GM18499 (cell line): ENCODE measurements around the gene DLG2.

Experiments used
- ATAC-seq: cut with Tn5 transposase; IDR thresholded peaks from one replicate; pipeline ENCODE4 v1.9.1; 2021; ENCODE audit warnings: moderate number of reproducible peaks; ENCODE audit not compliant: insufficient read depth, unreplicated experiment

DLG2 gene

GRCh38 chr11:83564870-83565269 lies 2062.3 kb downstream of the DLG2 start:
- no peak for ATAC-seq

DNA sequence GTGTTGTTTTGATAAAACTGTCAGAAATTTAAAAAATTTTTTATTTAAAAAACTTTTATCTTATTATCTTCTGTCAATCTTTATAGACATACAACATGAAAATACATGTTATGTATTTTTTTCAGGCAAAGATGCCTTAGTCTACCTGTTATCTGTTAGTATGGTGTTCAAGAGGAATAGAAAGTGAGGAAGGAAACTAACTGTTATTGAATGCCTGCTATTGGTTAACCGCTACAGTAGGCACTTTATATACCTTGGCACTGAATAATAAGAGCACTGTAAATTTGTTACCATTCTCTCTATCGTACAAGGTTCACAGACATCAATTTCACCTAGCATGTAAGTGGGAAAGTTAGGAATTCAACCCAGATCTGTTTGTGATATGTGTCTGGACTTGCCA lies 2068.9 kb downstream of the DLG2 start:
- no peak for ATAC-seq

DNA sequence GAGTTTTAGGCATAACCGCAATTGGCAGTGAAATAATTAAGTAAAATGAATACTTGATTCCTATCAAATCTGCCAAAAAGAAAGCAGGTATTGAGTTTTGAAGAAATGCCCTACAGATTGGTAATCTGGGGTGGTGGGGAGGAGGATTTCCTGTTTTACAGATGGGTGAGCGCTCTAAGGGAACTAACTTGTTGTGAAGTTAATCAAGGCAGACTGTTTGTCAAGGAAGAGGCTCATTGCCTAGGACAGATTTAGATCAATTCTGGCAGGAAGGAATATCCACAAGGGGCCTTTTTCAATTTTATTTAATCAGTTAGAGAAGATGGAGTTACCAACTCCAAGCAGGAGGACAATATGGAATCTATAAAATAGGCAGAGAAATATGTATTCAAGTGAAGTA lies 2069.5 kb downstream of the DLG2 start:
- ATAC-seq, result no peak

DNA sequence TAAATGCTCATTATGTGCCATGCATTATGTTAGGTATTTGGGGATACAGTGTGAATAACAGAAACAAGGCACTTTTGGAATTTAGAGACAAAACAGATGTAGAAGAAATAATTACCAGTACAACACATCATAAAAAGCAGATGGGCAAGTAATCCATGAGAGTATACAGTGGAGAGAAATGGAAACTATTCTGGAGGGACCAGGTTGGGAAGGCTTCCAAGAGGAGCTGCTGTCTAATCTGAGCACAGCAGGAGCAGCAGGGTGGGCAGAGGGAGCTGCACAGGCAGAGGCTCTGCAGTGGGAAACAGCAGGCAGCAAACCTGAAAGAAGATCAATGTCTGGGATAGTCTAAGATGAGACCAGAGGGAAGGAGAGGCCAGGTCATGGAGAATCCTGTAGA lies 2072.3 kb downstream of the DLG2 start:
- ATAC-seq, result no peak

- ATAC-seq, result no peak
These were observed 2077.0 kb downstream of the DLG2 start for GRCh38 chr11:83549984-83550667.

GRCh38 chr11:83546368-83546767 lies 2080.8 kb downstream of the DLG2 start:
- no peak for ATAC-seq

DNA sequence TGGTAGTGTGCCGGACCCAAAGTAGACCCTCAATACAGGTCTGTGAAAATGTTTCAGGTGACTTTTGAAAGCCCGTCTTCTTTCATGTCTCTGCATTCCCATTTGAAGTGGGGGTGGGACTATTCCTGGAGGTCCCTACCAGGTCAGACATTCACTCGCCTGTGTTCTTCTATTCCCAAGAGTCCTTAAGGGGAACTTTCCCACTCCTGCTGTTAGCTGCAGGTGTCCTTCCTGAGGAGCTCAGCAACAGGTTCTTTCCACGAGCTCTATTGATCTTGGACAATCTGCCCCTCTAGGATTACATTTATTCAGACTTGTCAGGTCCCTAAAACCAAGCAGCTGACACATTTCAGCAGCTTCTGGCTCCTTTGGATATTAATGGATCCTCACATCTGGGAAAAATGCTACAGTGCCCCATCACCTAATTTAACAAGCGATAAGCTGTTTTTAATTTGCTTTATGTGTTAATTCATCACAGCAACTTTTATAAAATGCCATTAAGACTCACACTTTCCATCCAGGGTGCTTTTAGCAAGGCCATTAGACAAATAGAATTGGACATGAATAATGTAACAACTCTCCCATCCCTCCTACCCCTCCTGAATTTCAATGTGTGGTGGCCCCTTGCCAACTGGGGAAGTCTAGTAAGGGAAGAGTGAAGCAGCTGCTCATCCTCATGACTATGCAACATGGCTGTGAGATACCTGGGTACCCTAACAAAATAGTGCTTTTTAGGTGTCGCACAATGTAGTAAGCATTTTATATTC lies 2081.5 kb downstream of the DLG2 start:
- ATAC-seq, result no peak

DNA sequence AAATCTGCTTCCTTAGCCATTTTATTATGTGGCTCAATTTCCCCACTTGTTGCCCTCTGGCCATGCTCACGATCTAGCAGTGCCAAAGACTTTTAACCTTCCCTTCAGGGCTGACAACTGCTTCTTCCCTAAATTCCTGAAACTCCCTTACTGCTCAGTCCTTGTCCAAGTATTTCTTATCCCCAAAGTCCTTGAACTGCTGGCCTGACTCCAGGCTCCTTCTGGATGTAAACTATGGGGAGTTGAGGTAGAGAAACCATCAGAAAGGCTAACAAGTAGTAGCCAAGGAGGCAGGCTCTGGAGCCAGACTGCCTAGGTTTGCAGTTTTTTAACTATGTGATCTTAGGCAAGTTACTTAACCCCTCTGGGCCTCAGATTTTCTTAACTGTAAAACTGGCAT lies 2082.3 kb downstream of the DLG2 start:
- ATAC-seq, result no peak

DNA sequence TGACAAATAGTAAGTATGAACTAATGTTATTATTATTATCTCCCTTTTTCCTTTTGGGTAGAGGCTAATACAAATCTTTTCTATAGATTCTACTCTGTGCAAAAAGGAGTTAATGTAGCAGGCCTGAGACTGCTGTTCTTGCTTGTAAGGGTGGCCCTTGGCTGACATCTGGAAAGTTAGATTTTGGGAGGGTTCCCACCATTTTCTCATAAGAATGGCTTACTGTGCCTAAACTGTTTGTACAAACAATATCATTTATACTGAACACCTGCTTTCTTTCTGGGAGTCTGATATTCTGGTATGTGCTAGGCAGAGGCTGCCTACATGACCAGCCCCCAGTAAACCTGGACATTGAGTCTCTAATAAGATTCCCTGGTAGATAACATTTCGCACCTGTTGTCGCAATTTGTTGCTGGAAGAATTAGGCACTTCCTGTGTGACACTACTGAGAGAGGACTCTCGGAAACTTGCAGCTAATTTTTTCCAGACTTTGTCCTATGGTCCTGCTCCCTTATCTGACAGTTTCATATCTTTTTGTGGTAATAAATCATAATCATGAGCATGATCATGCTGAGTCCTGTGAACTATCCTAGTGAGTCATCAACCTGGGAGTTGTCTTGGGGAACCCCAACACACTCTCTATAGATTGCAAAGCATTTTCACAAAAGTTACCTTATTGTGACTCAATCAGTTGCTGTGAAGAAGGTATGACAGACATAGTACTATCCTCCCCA lies 2083.3 kb downstream of the DLG2 start:
- ATAC-seq, result no peak

- no peak for ATAC-seq
These were observed 2084.3 kb downstream of the DLG2 start for GRCh38 chr11:83542861-83543260.

DNA sequence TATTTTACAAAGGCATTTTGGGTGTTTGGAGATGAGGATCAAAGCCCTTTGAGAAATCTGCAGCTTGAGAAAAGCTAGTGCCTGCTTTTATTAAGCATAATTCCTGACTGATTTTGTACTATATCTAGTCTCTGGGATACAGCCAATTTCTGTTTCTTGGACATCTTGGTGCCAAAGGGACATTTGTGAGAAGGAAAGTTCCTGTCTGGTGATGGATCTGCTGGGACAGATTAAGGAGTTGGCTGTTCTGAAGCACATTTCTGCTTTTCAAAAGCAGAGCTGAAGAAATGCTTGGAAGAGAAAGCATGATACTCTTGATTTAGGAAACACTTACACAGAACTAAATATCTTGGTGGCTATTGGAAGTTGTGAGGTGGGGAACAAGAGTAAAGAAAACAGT lies 2086.4 kb downstream of the DLG2 start:
- no peak for ATAC-seq

- no peak for ATAC-seq
These were observed 2086.9 kb downstream of the DLG2 start for GRCh38 chr11:83540112-83540675.

- ATAC-seq, result no peak
These were observed 2088.9 kb downstream of the DLG2 start for GRCh38 chr11:83538286-83538685.

DNA sequence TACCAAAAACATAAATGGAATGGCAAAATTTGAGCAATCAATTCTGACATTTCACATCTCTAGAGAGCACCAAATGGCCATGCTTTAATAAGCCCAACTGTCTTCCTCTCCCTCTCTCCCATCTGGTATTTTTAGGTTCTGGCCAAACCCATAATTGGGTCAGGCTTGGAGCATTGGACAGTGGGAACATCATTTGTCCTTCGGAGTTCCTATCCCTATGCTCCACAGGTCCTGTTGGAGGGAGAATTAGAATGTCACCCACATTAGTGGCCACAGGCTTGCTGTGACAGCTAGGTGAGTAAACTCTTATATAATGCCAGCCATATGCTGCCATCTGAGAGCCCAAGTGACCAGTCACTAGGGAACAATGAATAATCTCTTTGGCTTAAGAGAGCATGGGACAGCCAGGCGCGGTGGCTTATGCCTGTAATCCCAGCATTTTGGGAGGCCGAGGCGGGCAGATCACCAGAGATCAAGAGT lies 2090.0 kb downstream of the DLG2 start:
- no peak for ATAC-seq

DNA sequence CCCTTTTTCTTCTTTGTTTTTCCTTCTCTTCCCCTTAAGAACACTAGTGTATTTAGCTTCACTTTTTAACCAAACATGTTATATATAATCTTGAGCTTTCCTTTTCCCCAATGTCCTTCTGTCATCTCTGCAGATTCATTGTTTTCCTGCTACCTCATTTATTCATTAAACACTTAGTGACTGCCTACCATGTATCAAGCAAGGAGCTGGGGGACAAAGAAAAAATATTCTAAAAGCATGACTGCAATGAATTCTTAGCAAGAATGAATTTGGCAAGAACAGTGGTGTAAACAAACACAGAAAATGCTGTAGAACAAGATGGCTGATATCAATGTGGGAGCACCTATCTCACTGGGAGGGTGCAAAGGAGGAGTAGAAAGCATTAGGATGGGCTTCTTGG lies 2094.0 kb downstream of the DLG2 start:
- ATAC-seq, result no peak

DNA sequence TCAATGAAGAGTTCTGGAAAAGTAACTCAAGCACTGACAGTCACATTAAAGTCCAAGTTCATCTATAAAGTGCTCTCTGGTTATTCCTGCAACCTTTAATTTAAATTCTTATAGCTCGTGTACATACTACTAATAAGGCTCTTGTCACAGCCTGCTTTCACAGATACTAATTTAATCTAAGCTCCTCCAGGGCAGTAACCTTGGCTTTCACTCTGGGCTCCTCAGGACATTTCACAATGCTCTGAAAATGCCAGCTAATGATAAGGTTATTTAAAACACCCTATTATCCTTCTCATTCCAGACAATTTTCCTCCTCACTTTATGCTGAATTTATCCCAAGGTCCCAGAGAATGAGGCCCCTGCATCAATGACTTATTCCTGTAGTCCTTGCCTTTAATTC lies 2098.3 kb downstream of the DLG2 start:
- ATAC-seq, result no peak

DNA sequence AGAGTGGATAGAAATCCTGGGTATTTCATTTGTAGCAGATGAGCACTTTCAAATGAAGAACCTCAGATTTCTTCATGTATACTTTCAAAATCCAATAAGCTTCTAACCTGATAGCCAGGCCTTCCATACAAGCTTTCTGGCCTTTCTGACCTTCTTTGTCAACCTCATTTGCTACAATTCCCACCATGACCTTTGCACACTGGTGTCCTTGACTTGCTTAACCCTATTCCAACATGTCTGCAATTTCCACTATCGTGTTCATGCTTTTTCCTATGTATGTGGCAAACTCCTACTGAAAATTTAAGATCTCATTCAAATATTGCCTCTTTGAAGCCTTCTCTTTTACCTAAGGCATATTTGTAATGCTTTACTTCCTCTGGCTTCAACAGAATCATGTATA lies 2098.9 kb downstream of the DLG2 start:
- ATAC-seq, result no peak

DNA sequence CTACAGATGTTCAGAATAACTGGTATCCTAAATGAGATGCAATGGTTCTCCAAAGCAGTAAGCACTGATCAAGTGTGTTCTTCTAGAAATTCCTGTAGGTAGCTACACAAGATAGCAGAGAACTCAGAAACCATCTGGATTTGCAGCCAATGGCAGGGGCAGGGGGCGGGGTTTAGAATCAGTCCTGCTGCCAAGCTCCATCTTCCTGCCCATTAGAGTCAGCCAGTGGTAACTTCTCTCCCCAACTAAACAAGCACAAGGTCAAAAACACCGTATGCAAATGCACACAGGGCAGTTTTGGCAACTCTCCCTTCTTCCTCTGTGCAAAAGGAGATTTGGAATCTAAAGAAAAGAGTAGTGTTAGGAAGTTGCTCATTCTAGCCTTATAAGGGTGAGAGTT lies 2103.5 kb downstream of the DLG2 start:
- no peak for ATAC-seq

GRCh38 chr11:83522911-83523310 lies 2104.2 kb downstream of the DLG2 start:
- ATAC-seq, result no peak

GRCh38 chr11:83521647-83522596 lies 2105.2 kb downstream of the DLG2 start:
- no peak for ATAC-seq
